T1000 (cell line): ENCODE data around the gene TJP3.

Experiments
- DNase-seq: peaks from one replicate; lab custom pipeline; 2025; ENCODE audit warnings: mixed read lengths; lab: John Stamatoyannopoulos, UW

TJP3 gene

GRCh38 chr19:3784607-3785450, 76.6 kb downstream of the TJP3 start:
- DNase-seq: no peak

- DNase-seq: no peak
Observed at GRCh38 chr19:3785451-3785937, 77.3 kb downstream of the TJP3 start.

- no peak for DNase-seq
Observed at GRCh38 chr19:3785938-3786824, 78.0 kb downstream of the TJP3 start, which contains the start of gene MATK. TSS of gene MATK (minus strand) at chr19:3786381. CDS start at chr19:3785135, 1,246 bp downstream.

- no peak for DNase-seq
Observed at GRCh38 chr19:3788996-3789778, 81.0 kb downstream of the TJP3 start.

GRCh38 chr19:3790209-3790734, 82.1 kb downstream of the TJP3 start:
- no peak for DNase-seq

- DNase-seq: no peak
Observed at GRCh38 chr19:3790941-3791340, 82.8 kb downstream of the TJP3 start.

GRCh38 chr19:3792114-3792513, 83.9 kb downstream of the TJP3 start:
- DNase-seq: no peak

- DNase-seq: no peak
Observed at GRCh38 chr19:3793799-3794198, 85.6 kb downstream of the TJP3 start.

GRCh38 chr19:3796358-3796757, 88.2 kb downstream of the TJP3 start:
- no peak for DNase-seq

GRCh38 chr19:3798137-3798536, 90.0 kb downstream of the TJP3 start:
- DNase-seq: no peak
